ENCODE results near the gene OVCA2.
A peak's percentile ranks its signal among the peaks of the same experiment; 100 is the strongest.

Gene OVCA2

GRCh38 chr17:1997289-1997926 is 44.4 kb upstream of the OVCA2 start:
- Histone ChIP-seq H3K4me1 (ENCODE audit: insufficient read depth, insufficient read length) (peaks cover 34% of the 10 kb centered on the region), H3K27me3 (ENCODE audit: insufficient read depth, insufficient read length) (no peaks in the 10 kb centered on the region), H3K9me3 (ENCODE audit: insufficient read depth, low read length) (no peaks in the 10 kb centered on the region), H3K36me3 (ENCODE audit: insufficient read depth, insufficient read length, low read length) (no peaks in the 10 kb centered on the region), H3K4me3 (ENCODE audit: insufficient read length, low read depth) (peak overlapping the region; percentile 4), H3K9ac (ENCODE audit: insufficient read length, low read depth) (peak overlapping the region; percentile 62)
- DNase-seq (ENCODE audit: low read depth, low spot score): no peak
- TF ChIP-seq ZNF274 (IDR thresholded peaks at IDR 0.05; ENCODE audit: low read depth, low read length): no peak
- TF ChIP-seq YY1 (IDR thresholded peaks at IDR 0.05; ENCODE audit: insufficient read depth, insufficient read length): no peak
- TF ChIP-seq SUZ12 (IDR thresholded peaks at IDR 0.05; ENCODE audit: extremely low read depth, insufficient read depth, insufficient read length): no peak

GRCh38 chr17:1997927-1998742 is 43.7 kb upstream of the OVCA2 start:
- no peaks in the 10 kb centered on the region for H3K36me3 ChIP-seq (ENCODE audit: insufficient read depth, insufficient read length, low read length)
- peaks cover 34% of the 10 kb centered on the region for H3K4me1 ChIP-seq (ENCODE audit: insufficient read depth, insufficient read length)
- H3K27me3 ChIP-seq (ENCODE audit: insufficient read depth, insufficient read length): no peaks in the 10 kb centered on the region
- H3K9ac ChIP-seq (ENCODE audit: insufficient read length, low read depth): peak overlapping the region; percentile 80
- H3K4me3 ChIP-seq (ENCODE audit: insufficient read length, low read depth): peak overlapping the region; percentile 45
- no peak for TF ChIP-seq SUZ12 (IDR thresholded peaks at IDR 0.05; ENCODE audit: extremely low read depth, insufficient read depth, insufficient read length)
- TF ChIP-seq ZNF274 (IDR thresholded peaks at IDR 0.05; ENCODE audit: low read depth, low read length): no peak
- no peak for TF ChIP-seq YY1 (IDR thresholded peaks at IDR 0.05; ENCODE audit: insufficient read depth, insufficient read length)
- no peak for DNase-seq (ENCODE audit: low read depth, low spot score)
- no peaks in the 10 kb centered on the region for H3K9me3 ChIP-seq (ENCODE audit: insufficient read depth, low read length)

GRCh38 chr17:1999557-2000251 is 42.1 kb upstream of the OVCA2 start:
- H3K9me3 ChIP-seq (ENCODE audit: insufficient read depth, low read length): no peaks in the 10 kb centered on the region
- TF ChIP-seq YY1 (IDR thresholded peaks at IDR 0.05; ENCODE audit: insufficient read depth, insufficient read length): no peak
- TF ChIP-seq SUZ12 (IDR thresholded peaks at IDR 0.05; ENCODE audit: extremely low read depth, insufficient read depth, insufficient read length): no peak
- no peak for TF ChIP-seq ZNF274 (IDR thresholded peaks at IDR 0.05; ENCODE audit: low read depth, low read length)
- H3K4me3 ChIP-seq (ENCODE audit: insufficient read length, low read depth): no peak overlapping the region
- DNase-seq (ENCODE audit: low read depth, low spot score): no peak
- H3K4me1 ChIP-seq (ENCODE audit: insufficient read depth, insufficient read length): peaks cover 38% of the 10 kb centered on the region
- H3K9ac ChIP-seq (ENCODE audit: insufficient read length, low read depth): peak overlapping the region; percentile 34
- no peaks in the 10 kb centered on the region for H3K36me3 ChIP-seq (ENCODE audit: insufficient read depth, insufficient read length, low read length)
- no peaks in the 10 kb centered on the region for H3K27me3 ChIP-seq (ENCODE audit: insufficient read depth, insufficient read length)

- no peaks in the 10 kb centered on the region for H3K36me3 ChIP-seq (ENCODE audit: insufficient read depth, insufficient read length, low read length)
- H3K4me1 ChIP-seq (ENCODE audit: insufficient read depth, insufficient read length): peaks cover 24% of the 10 kb centered on the region
- TF ChIP-seq SUZ12 (IDR thresholded peaks at IDR 0.05; ENCODE audit: extremely low read depth, insufficient read depth, insufficient read length) (no peak), YY1 (IDR thresholded peaks at IDR 0.05; ENCODE audit: insufficient read depth, insufficient read length) (no peak), ZNF274 (IDR thresholded peaks at IDR 0.05; ENCODE audit: low read depth, low read length) (no peak)
- H3K27me3 ChIP-seq (ENCODE audit: insufficient read depth, insufficient read length): no peaks in the 10 kb centered on the region
- H3K9ac ChIP-seq (ENCODE audit: insufficient read length, low read depth): peak overlapping the region; percentile 26
- H3K9me3 ChIP-seq (ENCODE audit: insufficient read depth, low read length): no peaks in the 10 kb centered on the region
- DNase-seq (ENCODE audit: low read depth, low spot score): no peak
- H3K4me3 ChIP-seq (ENCODE audit: insufficient read length, low read depth): no peak overlapping the region
These were observed 39.0 kb upstream of the OVCA2 start for GRCh38 chr17:2002767-2003329.

- Histone ChIP-seq H3K4me3 (ENCODE audit: insufficient read length, low read depth) (no peak overlapping the region), H3K9me3 (ENCODE audit: insufficient read depth, low read length) (no peaks in the 10 kb centered on the region), H3K9ac (ENCODE audit: insufficient read length, low read depth) (no peak overlapping the region), H3K36me3 (ENCODE audit: insufficient read depth, insufficient read length, low read length) (no peaks in the 10 kb centered on the region), H3K27me3 (ENCODE audit: insufficient read depth, insufficient read length) (no peaks in the 10 kb centered on the region), H3K4me1 (ENCODE audit: insufficient read depth, insufficient read length) (peaks cover 24% of the 10 kb centered on the region)
- TF ChIP-seq YY1 (IDR thresholded peaks at IDR 0.05; ENCODE audit: insufficient read depth, insufficient read length) (no peak), SUZ12 (IDR thresholded peaks at IDR 0.05; ENCODE audit: extremely low read depth, insufficient read depth, insufficient read length) (no peak), ZNF274 (IDR thresholded peaks at IDR 0.05; ENCODE audit: low read depth, low read length) (no peak)
- DNase-seq (ENCODE audit: low read depth, low spot score): no peak
These were observed 38.3 kb upstream of the OVCA2 start for GRCh38 chr17:2003525-2003924.

- Histone ChIP-seq H3K9ac (ENCODE audit: insufficient read length, low read depth) (peak overlapping the region; percentile 24), H3K4me1 (ENCODE audit: insufficient read depth, insufficient read length) (peaks cover 21% of the 10 kb centered on the region), H3K9me3 (ENCODE audit: insufficient read depth, low read length) (no peaks in the 10 kb centered on the region), H3K36me3 (ENCODE audit: insufficient read depth, insufficient read length, low read length) (no peaks in the 10 kb centered on the region), H3K27me3 (ENCODE audit: insufficient read depth, insufficient read length) (no peaks in the 10 kb centered on the region), H3K4me3 (ENCODE audit: insufficient read length, low read depth) (no peak overlapping the region)
- TF ChIP-seq SUZ12 (IDR thresholded peaks at IDR 0.05; ENCODE audit: extremely low read depth, insufficient read depth, insufficient read length) (no peak), YY1 (IDR thresholded peaks at IDR 0.05; ENCODE audit: insufficient read depth, insufficient read length) (no peak), ZNF274 (IDR thresholded peaks at IDR 0.05; ENCODE audit: low read depth, low read length) (no peak)
- no peak for DNase-seq (ENCODE audit: low read depth, low spot score)
These were observed 37.3 kb upstream of the OVCA2 start for GRCh38 chr17:2004435-2004952.

Data from NT2/D1 (cell line).